SK-N-SH (cell line): ENCODE data around the gene NLRC5.

Experiments used
- GABPA ChIP-seq: IDR thresholded peaks from 2 replicates; pipeline ENCODE4 v1.4.0; 2012; ENCODE audit warnings: low read depth, mild to moderate bottlenecking
- NRF1 ChIP-seq: IDR thresholded peaks from 2 replicates; pipeline ENCODE4 v1.6.1; 2012; ENCODE audit warnings: low read depth, mild to moderate bottlenecking, low read length
- TF ChIP-seq, protein P1 (sequence below): fragments of 200-600 bp; sonication (generic); IDR thresholded peaks from 2 replicates; pipeline ENCODE4 v1.6.1; 2017; ENCODE audit warnings: antibody characterized with exemption, mild to moderate bottlenecking, moderate library complexity
- TF ChIP-seq, protein P2 (sequence below): IDR thresholded peaks from 2 replicates; pipeline ENCODE4 v1.4.0; 2012; ENCODE audit warnings: low read depth, borderline replicate concordance

DNA sequence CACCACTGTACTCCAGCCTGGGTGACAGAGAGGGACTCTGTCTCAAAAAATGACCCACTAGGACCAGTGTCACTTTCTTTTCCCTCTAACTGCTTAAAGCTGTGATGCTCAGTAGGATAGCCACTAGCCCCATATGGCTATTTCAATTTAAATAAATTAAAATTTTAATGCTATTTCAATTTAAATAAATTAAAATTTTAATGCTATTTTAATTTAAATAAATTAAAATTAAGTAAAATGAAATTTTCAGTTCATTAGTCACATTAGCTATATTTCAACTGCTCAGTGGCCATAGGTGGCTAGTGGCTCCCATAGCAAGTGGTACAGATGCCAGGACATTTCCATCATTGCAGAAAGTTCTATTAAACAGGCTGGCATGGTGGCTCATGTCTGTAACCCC lies 43.0 kb downstream of the NLRC5 start:
- TF ChIP-seq, protein P1, sequence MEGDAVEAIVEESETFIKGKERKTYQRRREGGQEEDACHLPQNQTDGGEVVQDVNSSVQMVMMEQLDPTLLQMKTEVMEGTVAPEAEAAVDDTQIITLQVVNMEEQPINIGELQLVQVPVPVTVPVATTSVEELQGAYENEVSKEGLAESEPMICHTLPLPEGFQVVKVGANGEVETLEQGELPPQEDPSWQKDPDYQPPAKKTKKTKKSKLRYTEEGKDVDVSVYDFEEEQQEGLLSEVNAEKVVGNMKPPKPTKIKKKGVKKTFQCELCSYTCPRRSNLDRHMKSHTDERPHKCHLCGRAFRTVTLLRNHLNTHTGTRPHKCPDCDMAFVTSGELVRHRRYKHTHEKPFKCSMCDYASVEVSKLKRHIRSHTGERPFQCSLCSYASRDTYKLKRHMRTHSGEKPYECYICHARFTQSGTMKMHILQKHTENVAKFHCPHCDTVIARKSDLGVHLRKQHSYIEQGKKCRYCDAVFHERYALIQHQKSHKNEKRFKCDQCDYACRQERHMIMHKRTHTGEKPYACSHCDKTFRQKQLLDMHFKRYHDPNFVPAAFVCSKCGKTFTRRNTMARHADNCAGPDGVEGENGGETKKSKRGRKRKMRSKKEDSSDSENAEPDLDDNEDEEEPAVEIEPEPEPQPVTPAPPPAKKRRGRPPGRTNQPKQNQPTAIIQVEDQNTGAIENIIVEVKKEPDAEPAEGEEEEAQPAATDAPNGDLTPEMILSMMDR: no peak
- TF ChIP-seq NRF1: no peak
- TF ChIP-seq GABPA: no peak
- TF ChIP-seq, protein P2, sequence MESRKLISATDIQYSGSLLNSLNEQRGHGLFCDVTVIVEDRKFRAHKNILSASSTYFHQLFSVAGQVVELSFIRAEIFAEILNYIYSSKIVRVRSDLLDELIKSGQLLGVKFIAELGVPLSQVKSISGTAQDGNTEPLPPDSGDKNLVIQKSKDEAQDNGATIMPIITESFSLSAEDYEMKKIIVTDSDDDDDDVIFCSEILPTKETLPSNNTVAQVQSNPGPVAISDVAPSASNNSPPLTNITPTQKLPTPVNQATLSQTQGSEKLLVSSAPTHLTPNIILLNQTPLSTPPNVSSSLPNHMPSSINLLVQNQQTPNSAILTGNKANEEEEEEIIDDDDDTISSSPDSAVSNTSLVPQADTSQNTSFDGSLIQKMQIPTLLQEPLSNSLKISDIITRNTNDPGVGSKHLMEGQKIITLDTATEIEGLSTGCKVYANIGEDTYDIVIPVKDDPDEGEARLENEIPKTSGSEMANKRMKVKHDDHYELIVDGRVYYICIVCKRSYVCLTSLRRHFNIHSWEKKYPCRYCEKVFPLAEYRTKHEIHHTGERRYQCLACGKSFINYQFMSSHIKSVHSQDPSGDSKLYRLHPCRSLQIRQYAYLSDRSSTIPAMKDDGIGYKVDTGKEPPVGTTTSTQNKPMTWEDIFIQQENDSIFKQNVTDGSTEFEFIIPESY: no peak
